Measurements from ENCODE around the gene RTCA.
A peak's percentile ranks its signal among the peaks of the same experiment; 100 is the strongest.
"Not testable (repeated sequence)": the region's sequence is repeated elsewhere in the genome, so short reads cannot be mapped to it uniquely, and the experiment has no call there.

The RTCA gene

GRCh38 chr1:100246738-100247137, 19.3 kb upstream of the RTCA start:
- H3K4me3 ChIP-seq (ENCODE audit: low read depth, low read length) = no peak overlapping the region
- TF ChIP-seq, protein P1, sequence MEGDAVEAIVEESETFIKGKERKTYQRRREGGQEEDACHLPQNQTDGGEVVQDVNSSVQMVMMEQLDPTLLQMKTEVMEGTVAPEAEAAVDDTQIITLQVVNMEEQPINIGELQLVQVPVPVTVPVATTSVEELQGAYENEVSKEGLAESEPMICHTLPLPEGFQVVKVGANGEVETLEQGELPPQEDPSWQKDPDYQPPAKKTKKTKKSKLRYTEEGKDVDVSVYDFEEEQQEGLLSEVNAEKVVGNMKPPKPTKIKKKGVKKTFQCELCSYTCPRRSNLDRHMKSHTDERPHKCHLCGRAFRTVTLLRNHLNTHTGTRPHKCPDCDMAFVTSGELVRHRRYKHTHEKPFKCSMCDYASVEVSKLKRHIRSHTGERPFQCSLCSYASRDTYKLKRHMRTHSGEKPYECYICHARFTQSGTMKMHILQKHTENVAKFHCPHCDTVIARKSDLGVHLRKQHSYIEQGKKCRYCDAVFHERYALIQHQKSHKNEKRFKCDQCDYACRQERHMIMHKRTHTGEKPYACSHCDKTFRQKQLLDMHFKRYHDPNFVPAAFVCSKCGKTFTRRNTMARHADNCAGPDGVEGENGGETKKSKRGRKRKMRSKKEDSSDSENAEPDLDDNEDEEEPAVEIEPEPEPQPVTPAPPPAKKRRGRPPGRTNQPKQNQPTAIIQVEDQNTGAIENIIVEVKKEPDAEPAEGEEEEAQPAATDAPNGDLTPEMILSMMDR (IDR thresholded peaks at IDR 0.05; ENCODE audit: borderline replicate concordance, insufficient read depth, low read depth, low read length) = no peak

- H3K4me3 ChIP-seq (ENCODE audit: low read depth, low read length) = peak overlapping the region; percentile 98
- TF ChIP-seq, protein P1 (IDR thresholded peaks at IDR 0.05; ENCODE audit: borderline replicate concordance, insufficient read depth, low read depth, low read length) = no peak
These were observed 16.9 kb upstream of the RTCA start for GRCh38 chr1:100249155-100249536.

DNA sequence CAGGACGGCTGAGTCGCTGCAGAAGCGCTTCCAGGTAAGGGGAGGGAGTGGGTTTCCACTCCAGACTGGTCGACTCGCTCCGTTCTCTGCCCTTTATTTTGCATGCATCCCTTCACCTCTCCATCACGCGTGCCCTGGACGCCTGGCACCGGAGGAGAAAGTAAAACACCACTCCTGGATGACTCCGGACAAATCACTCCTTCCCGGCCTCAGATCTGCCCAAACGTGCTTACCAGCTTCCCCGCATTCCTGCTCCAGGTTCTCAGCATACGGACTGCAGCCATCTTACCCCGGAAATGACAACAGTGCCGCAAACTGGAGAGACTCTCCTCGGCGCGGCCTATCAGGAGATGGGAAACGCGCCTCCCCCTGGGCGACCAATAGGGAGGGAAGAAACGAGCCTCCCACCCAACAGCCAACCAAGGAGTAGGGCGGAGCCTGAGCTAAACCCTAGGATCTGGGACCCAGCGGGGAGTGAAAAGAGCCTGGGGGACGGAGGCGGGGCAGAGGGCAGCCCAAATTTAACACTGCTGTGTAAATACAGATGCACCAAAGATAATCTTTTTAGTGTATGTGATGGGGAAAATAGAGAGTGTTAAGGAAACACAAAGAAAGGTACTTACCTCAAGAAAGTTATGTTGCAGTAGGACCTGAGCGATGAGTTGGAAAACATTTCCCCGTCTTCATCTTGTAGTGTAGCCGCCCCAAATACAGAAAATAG, 16.3 kb upstream of the RTCA start, which contains the start of gene DBT:
TSS of gene DBT (minus strand) at position 298 of the 721 bp plus-strand sequence. CDS start at position 284, 14 bp downstream.
- peak within 1 kb of the TSS; percentile 98 for H3K4me3 ChIP-seq (ENCODE audit: low read depth, low read length)
- TF ChIP-seq, protein P1 (IDR thresholded peaks at IDR 0.05; ENCODE audit: borderline replicate concordance, insufficient read depth, low read depth, low read length) = no peak

GRCh38 chr1:100250264-100250663, 15.8 kb upstream of the RTCA start:
- H3K4me3 ChIP-seq (ENCODE audit: low read depth, low read length) = peak overlapping the region; percentile 98
- TF ChIP-seq, protein P1 (IDR thresholded peaks at IDR 0.05; ENCODE audit: borderline replicate concordance, insufficient read depth, low read depth, low read length) = no peak

GRCh38 chr1:100250807-100251206, 15.2 kb upstream of the RTCA start:
- TF ChIP-seq, protein P1 (IDR thresholded peaks at IDR 0.05; ENCODE audit: borderline replicate concordance, insufficient read depth, low read depth, low read length) = no peak
- no peak overlapping the region for H3K4me3 ChIP-seq (ENCODE audit: low read depth, low read length)

DNA sequence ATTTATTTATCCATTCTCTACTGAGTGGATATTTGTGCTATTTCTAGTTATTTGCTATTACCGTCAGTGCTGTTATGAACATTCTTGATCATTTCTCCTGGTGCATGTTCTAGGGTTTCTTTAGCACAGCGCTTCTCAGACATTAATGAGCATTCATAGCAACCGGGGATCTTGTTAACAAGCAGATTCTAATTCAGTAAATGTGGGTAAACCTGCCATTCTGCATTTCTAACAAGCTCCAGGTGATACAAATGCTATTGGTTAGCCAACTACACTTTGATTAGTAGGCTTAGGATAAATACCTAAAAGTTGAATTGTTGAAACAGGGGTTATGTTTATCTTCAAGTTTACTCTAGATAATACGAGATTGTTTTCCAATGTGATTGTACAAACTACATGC, 13.1 kb upstream of the RTCA start:
- H3K4me3 ChIP-seq (ENCODE audit: low read depth, low read length) = no peak overlapping the region
- TF ChIP-seq, protein P1 (IDR thresholded peaks at IDR 0.05; ENCODE audit: borderline replicate concordance, insufficient read depth, low read depth, low read length) = no peak

GRCh38 chr1:100253552-100253951, 12.5 kb upstream of the RTCA start:
- no peak overlapping the region for H3K4me3 ChIP-seq (ENCODE audit: low read depth, low read length)
- TF ChIP-seq, protein P1 (IDR thresholded peaks at IDR 0.05; ENCODE audit: borderline replicate concordance, insufficient read depth, low read depth, low read length) = no peak

GRCh38 chr1:100256273-100256672, 9.7 kb upstream of the RTCA start:
- H3K4me3 ChIP-seq (ENCODE audit: low read depth, low read length) = not testable (repeated sequence)

- H3K4me3 ChIP-seq (ENCODE audit: low read depth, low read length) = not testable (repeated sequence)
These were observed 7.6 kb upstream of the RTCA start for GRCh38 chr1:100258427-100258826.
